HTERT RPE-1 (cell line): ENCODE data around the gene CBX6.

Source experiments
- in situ Hi-C: fragments of 300-500 bp; cut with MboI; formaldehyde crosslinking; loops from 4 replicates; pipeline ENCODE4 v1.14.3; 2020; ENCODE audit warnings: low sequenced_read_pairs

CBX6 gene

DNA sequence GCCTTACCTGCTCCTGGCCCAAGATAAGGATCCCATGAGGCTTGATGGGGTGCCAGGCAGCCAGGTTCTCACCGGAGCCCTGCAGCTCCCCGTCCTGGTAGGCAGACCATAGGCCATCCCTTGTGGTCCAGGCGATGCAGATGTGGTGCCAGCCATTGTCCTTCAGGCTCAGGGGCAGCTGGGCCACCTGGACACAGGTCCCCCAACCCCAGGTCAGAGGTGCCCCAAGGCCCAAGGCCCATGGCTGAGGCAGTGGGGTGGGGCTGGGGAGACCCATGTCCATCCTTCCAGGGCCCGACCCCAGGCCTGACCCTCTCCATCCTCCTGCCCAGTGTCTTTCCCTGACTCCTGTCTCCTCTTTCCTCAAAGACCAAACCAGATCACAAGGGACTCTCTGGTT, 48.9 kb downstream of the CBX6 start:
- in situ Hi-C loops = no loop called here

DNA sequence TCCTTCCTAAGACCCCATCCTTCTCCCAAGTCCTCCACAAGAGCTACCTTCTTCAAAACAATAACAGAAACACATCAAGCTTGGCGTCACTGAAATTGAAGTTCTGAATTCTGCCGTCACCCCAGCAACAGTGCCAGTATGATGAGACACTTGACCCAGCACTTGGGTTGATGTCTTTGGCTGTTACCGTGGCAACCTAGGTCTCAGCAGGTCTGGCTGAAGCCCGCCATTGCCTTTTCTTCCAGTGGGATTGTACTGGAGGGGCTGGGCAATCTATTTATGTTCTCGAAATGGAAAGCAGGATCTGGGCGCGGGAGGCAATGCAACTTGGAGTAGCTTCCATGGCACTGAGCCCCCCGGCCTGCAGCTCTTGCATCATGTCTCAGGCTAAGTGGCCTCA, 52.0 kb downstream of the CBX6 start:
- in situ Hi-C loops = no loop called here

DNA sequence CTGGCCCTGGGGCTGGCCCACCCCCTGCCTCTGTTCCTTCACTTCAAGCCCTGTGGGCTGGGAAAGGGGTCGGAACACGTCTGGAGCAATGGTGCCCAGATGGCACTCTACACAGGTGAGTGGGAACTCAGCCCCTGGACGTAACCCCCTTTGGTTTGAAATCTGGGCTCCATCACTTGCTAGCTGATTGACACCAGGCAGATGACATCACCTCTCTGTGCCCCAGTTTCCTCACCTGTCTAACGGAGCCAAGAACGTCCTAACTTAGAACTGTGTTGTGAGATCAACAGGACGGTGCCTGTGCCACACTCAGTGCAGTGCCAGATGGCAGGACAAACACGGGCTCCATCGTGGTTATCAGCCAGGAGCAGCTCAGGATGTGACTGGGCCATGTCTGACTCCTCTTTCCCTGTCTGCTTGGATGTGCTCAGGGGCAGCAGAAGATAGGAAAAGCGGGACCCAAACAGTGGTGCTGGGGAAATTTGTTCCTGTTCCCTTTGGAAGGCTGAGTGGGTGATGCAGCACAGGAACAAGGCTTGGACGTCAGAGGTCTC, 52.6 kb downstream of the CBX6 start:
- in situ Hi-C loops = no loop called here

DNA sequence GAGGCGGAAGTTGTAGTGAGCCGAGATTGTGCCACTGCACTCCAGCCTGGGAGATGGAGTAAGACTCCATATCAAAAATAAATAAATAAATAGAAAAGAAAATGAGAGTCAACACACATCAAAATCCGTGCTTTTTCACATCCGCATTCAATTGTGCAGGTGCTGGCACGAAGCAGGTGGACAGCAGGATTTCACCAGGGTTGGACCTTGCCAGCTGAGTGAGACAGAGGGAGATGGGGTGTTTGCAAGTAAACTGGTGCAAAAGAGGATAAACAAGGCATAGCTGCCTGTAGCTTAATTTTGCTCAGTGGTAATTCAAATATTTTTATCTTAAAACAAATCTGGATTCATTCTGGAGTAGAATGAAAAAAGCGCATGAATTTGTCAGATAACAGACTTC, 54.8 kb downstream of the CBX6 start:
- in situ Hi-C loops = no loop called here

DNA sequence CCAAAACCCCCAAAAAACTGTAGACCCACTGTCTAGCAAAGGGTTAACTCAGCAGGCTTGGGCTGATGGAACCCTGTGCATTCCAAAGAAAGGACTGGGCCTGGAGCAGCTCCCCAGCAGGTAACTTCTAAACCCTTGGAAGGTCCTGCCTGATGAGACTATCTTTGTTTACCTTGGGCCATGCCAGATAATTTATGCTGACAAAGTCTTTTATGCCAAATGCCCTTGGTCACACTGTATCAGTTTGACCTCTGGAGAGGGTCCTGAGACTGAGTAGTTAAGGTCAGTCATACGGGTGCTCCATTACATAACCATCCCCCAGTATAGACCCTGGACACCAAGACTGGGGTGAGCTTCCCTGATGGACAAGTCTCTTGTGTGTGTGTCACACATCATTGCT, 56.2 kb downstream of the CBX6 start:
- in situ Hi-C loops = no loop called here
